IMR-90 (cell line): Measurements from ENCODE around the gene DNAJC7. TPM values are rescaled to one million over a fixed set of nuclear protein-coding genes. Genes with fewer than 3 reads are reported as not detected.

Experiments
- ATAC-seq: fragments of 200-7000 bp; cut with Tn5 transposase; 2 replicates; pipeline ENCODE4 v1.9.1; 2020; ENCODE audit warnings: low read depth, mild to moderate bottlenecking, moderate library complexity
- BruUV-seq: library from RNA; stranded (reverse); fragments of 400-500 nt; replicated peaks from 2 replicates; lab custom pipeline; 2021; lab: Mats Ljungman, UMichigan
- CTCF ChIA-PET: fragments of 300-600 bp; formaldehyde crosslinking; extraction: SDS; loops from one replicate; lab custom pipeline; 2021; ENCODE audit warnings: antibody characterized with exemption; lab: Yijun Ruan, JAX
- POLR2A ChIA-PET: fragments of 300-600 bp; sonication (Branson Sonifier 250); formaldehyde crosslinking; loops from one replicate; lab custom pipeline; 2022; ENCODE audit warnings: antibody characterized with exemption; ENCODE audit not compliant: unreplicated experiment; lab: Charles Lee
- DNase-seq: peaks from one replicate; pipeline ENCODE4 v3.0.0; 2013
- H2AFZ ChIP-seq: replicated peaks from 2 replicates; pipeline ENCODE3; 2013; ENCODE audit warnings: low read length, mild to moderate bottlenecking; ENCODE audit not compliant: poor library complexity
- H2AK5ac ChIP-seq: 2 replicates; pipeline ENCODE4 v1.6.1; 2013; ENCODE audit warnings: low read depth, low read length, inconsistent platforms
- H2AK9ac ChIP-seq: replicated peaks from 2 replicates; pipeline ENCODE3; 2013; ENCODE audit warnings: mild to moderate bottlenecking, low read depth, low read length, moderate library complexity; ENCODE audit not compliant: poor library complexity
- H2BK120ac ChIP-seq: 2 replicates; pipeline ENCODE4 v1.6.1; 2013; ENCODE audit warnings: low read depth, low read length, inconsistent platforms
- H2BK15ac ChIP-seq: 3 replicates; pipeline ENCODE4 v1.6.1; 2013; ENCODE audit warnings: low read depth, low read length, inconsistent platforms
- H2BK20ac ChIP-seq: 2 replicates; pipeline ENCODE4 v1.6.1; 2013; ENCODE audit warnings: low read depth, mild to moderate bottlenecking, inconsistent platforms, low read length, moderate library complexity
- H2BK5ac ChIP-seq: 2 replicates; pipeline ENCODE4 v1.6.1; 2013; ENCODE audit warnings: mild to moderate bottlenecking, low read depth, low read length, inconsistent platforms; ENCODE audit not compliant: poor library complexity, severe bottlenecking
- H3K14ac ChIP-seq: replicated peaks from 2 replicates; pipeline ENCODE4 v1.6.1; 2013; ENCODE audit warnings: low read depth, low read length, inconsistent platforms
- H3K18ac ChIP-seq: 2 replicates; pipeline ENCODE4 v1.6.1; 2013; ENCODE audit warnings: low read depth, low read length, control low read depth
- H3K23ac ChIP-seq: 2 replicates; pipeline ENCODE4 v1.6.1; 2013; ENCODE audit warnings: low read depth, low read length, inconsistent platforms
- H3K27ac ChIP-seq: 2 replicates; pipeline ENCODE4 v1.5.1; 2013; ENCODE audit warnings: mild to moderate bottlenecking, control low read depth, low read length; ENCODE audit not compliant: insufficient read depth
- H3K27me3 ChIP-seq: 2 replicates; pipeline ENCODE4 v1.6.1; 2013; ENCODE audit warnings: low read length; ENCODE audit not compliant: control insufficient read depth, insufficient read depth
- H3K36me3 ChIP-seq: 2 replicates; pipeline ENCODE4 v1.6.1; 2013; ENCODE audit warnings: low read length, mixed read lengths; ENCODE audit not compliant: control insufficient read depth, insufficient read depth
- H3K4ac ChIP-seq: 2 replicates; pipeline ENCODE4 v1.6.1; 2013; ENCODE audit warnings: low read depth, low read length, inconsistent platforms
- H3K4me1 ChIP-seq: 2 replicates; pipeline ENCODE4 v1.6.1; 2013; ENCODE audit warnings: low read length, mixed read lengths; ENCODE audit not compliant: control insufficient read depth, insufficient read depth
- H3K4me2 ChIP-seq: 2 replicates; pipeline ENCODE4 v1.6.1; 2013; ENCODE audit warnings: low read depth, mild to moderate bottlenecking, control low read depth, low read length, moderate library complexity
- H3K4me3 ChIP-seq: 2 replicates; pipeline ENCODE4 v1.5.1; 2013; ENCODE audit warnings: low read depth, mild to moderate bottlenecking, control low read depth, low read length, moderate library complexity; ENCODE audit not compliant: insufficient read depth
- H3K56ac ChIP-seq: 2 replicates; pipeline ENCODE4 v1.6.1; 2013; ENCODE audit warnings: low read length, inconsistent platforms; ENCODE audit not compliant: insufficient read depth; ENCODE audit errors: extremely low read depth
- H3K79me1 ChIP-seq, 2 experiments: 2 replicates each; pipeline ENCODE4 v1.6.1; 2013; ENCODE audit warnings: low read length in 2 of 2, inconsistent platforms in 1 of 2, low read depth in 1 of 2
- H3K9ac ChIP-seq: 2 replicates; pipeline ENCODE4 v1.6.1; 2013; ENCODE audit warnings: low read depth, low read length, control low read depth
- H3K9me1 ChIP-seq: 2 replicates; pipeline ENCODE4 v1.6.1; 2013; ENCODE audit warnings: low read length, inconsistent platforms; ENCODE audit not compliant: insufficient read depth
- H3K9me3 ChIP-seq: 2 replicates; pipeline ENCODE4 v1.6.1; 2013; ENCODE audit warnings: low read length; ENCODE audit not compliant: control insufficient read depth, insufficient read depth
- H4K20me1 ChIP-seq: 2 replicates; pipeline ENCODE4 v1.6.1; 2013; ENCODE audit warnings: low read length, inconsistent platforms; ENCODE audit not compliant: insufficient read depth
- H4K5ac ChIP-seq: 2 replicates; pipeline ENCODE4 v1.6.1; 2013; ENCODE audit warnings: mild to moderate bottlenecking, low read depth, low read length, control low read depth
- H4K8ac ChIP-seq, 2 experiments: 2 replicates each; pipeline ENCODE4 v1.6.1; 2013; ENCODE audit warnings: low read depth in 2 of 2, low read length in 2 of 2, control low read depth in 1 of 2, inconsistent platforms in 1 of 2
- H4K91ac ChIP-seq: 2 replicates; pipeline ENCODE4 v1.6.1; 2013; ENCODE audit warnings: low read depth, low read length, inconsistent platforms; ENCODE audit not compliant: insufficient read depth
- BHLHE40 ChIP-seq: fragments of 150-350 bp; IDR thresholded peaks from 2 replicates; pipeline ENCODE4 v1.6.1; 2016; ENCODE audit warnings: mild to moderate bottlenecking, low read depth, low read length
- CEBPB ChIP-seq: IDR thresholded peaks from 2 replicates; pipeline ENCODE4 v1.6.1; 2012; ENCODE audit warnings: low read depth, low read length, improper control_type of control experiment
- CHD1 ChIP-seq: IDR thresholded peaks from 2 replicates; pipeline ENCODE4 v1.6.1; 2012; ENCODE audit warnings: low read depth, low read length, improper control_type of control experiment
- CTCF ChIP-seq: conservative IDR thresholded peaks from 2 replicates; pipeline ENCODE4 v1.5.1; 2012; ENCODE audit warnings: mild to moderate bottlenecking, low read depth, low read length, improper control_type of control experiment
- ELK1 ChIP-seq: fragments of 150-350 bp; IDR thresholded peaks from 2 replicates; pipeline ENCODE4 v1.6.1; 2016; ENCODE audit warnings: low read depth, mild to moderate bottlenecking, low read length, moderate library complexity, borderline replicate concordance
- FOS ChIP-seq: fragments of 150-350 bp; IDR thresholded peaks from 2 replicates; pipeline ENCODE4 v1.6.1; 2016; ENCODE audit warnings: low read depth, low read length
- MAFK ChIP-seq: IDR thresholded peaks from 2 replicates; pipeline ENCODE4 v1.6.1; 2012; ENCODE audit warnings: low read depth, low read length, improper control_type of control experiment
- MAZ ChIP-seq: IDR thresholded peaks from 2 replicates; pipeline ENCODE4 v1.6.1; 2012; ENCODE audit warnings: low read depth, mild to moderate bottlenecking, low read length, improper control_type of control experiment, moderate library complexity, borderline replicate concordance
- MXI1 ChIP-seq: IDR thresholded peaks from 2 replicates; pipeline ENCODE4 v1.6.1; 2012; ENCODE audit warnings: low read depth, mild to moderate bottlenecking, low read length, moderate library complexity, borderline replicate concordance
- NFE2L2 ChIP-seq: fragments of 150-350 bp; IDR thresholded peaks from 2 replicates; pipeline ENCODE4 v1.6.1; 2016; ENCODE audit warnings: low read depth, mild to moderate bottlenecking, low read length
- POLR2A ChIP-seq: IDR thresholded peaks from 2 replicates; pipeline ENCODE4 v1.6.1; 2012; ENCODE audit warnings: mild to moderate bottlenecking, low read depth, low read length
- RAD21 ChIP-seq: IDR thresholded peaks from 2 replicates; pipeline ENCODE4 v1.6.1; 2012; ENCODE audit warnings: low read length, improper control_type of control experiment
- RCOR1 ChIP-seq: IDR thresholded peaks from 2 replicates; pipeline ENCODE4 v1.6.1; 2012; ENCODE audit warnings: mild to moderate bottlenecking, low read length, improper control_type of control experiment; ENCODE audit not compliant: insufficient replicate concordance
- RFX5 ChIP-seq: IDR thresholded peaks from 2 replicates; pipeline ENCODE4 v1.8.0; 2012; ENCODE audit warnings: low read depth, mild to moderate bottlenecking, low read length, moderate library complexity
- SMC3 ChIP-seq: fragments of 150-350 bp; IDR thresholded peaks from 2 replicates; pipeline ENCODE4 v1.6.1; 2016; ENCODE audit warnings: low read depth, mild to moderate bottlenecking, antibody characterized with exemption, low read length, moderate library complexity
- WGBS, 2 experiments: methylation state at CpG; one replicate each; pipeline versions ENCODE4 v1.1.5 to v1.1.7; 2013; ENCODE audit warnings: missing lambda C conversion rate in 2 of 2; ENCODE audit not compliant: insufficient read length in 1 of 2; ENCODE audit errors: extremely low coverage in 2 of 2; 5-methylcytosine and 5-hydroxymethylcytosine counted together
- dilution Hi-C: fragments of 300-500 bp; cut with HindIII; formaldehyde crosslinking; loops from one replicate; pipeline ENCODE4 v1.14.3; 2018; ENCODE audit warnings: low sequenced_read_pairs; ENCODE audit not compliant: unreplicated experiment
- in situ Hi-C: fragments of 300-500 bp; cut with MboI; formaldehyde crosslinking; loops from 3 replicates; pipeline ENCODE4 v1.14.3; 2019; ENCODE audit warnings: low sequenced_read_pairs, inconsistent platforms, mixed read lengths
- intact Hi-C: fragments of 100-400 bp; cut with micrococcal nuclease; formaldehyde crosslinking; loops from 2 replicates; pipeline ENCODE4 v1.10.0; 2022
- polyA plus RNA-seq, 3 experiments: library from polyadenylated mRNA; depleted of rRNA; stranded (reverse); fragments of >200 nt; gene quantifications; 2 replicates each; pipeline ENCODE4 v1.2.3, GENCODE V29; 2012; ENCODE audit warnings: low replicate concordance in 1 of 3
- total RNA-seq: library from RNA; depleted of rRNA; stranded (reverse); fragments of >200 nt; gene quantifications from 2 replicates; pipeline ENCODE4 v1.2.3, GENCODE V29; 2012
- TF ChIP-seq, protein P1 (sequence below): fragments of 150-350 bp; IDR thresholded peaks from 2 replicates; pipeline ENCODE4 v1.6.1; 2017; ENCODE audit warnings: mild to moderate bottlenecking, antibody characterized with exemption, low read length, low read depth

Gene DNAJC7
- total and polyA plus RNA-seq, 2 of the 4 experiments (the other 2 are of a cell fraction): 49.3 to 71.7 TPM

DNA sequence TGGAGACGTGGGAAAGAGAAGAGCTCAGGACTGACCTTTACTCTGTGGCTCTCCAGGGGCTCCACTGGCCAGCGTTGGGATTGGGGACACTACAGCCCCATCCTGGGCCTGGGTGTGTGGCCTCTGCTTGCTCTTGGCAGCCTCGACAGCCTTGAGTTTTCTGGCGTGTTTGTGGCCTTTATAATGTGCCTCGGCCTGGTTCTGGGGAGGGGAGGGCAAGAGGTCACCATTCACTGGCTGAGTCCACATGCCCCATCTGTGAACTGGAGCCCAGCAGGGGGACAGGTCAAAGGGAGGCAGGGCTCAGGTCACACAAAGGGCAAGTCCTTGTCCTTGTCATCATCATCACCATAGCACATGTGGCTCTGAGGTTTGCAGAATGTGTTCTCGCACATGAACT is 14.3 kb upstream of the DNAJC7 start:
- Histone ChIP-seq H3K27me3 (peaks cover 29% of the 10 kb centered on the region), H3K9me3 (no peaks in the 10 kb centered on the region), H2AFZ (no peak overlapping the region), H4K20me1 (no peaks in the 10 kb centered on the region), H3K4me2 (no peak overlapping the region), H3K14ac (no peak overlapping the region), H4K8ac (no peak overlapping the region), H2AK5ac (no peak overlapping the region), H4K5ac (no peak overlapping the region), H3K9me1 (no peaks in the 10 kb centered on the region), H3K23ac (no peak overlapping the region), H4K91ac (no peak overlapping the region), H3K4ac (no peak overlapping the region), H3K79me1 (peaks cover 0 to 2% of the 10 kb centered on the region in 2 experiments; a peak in 1 of 4 replicates), H2BK5ac (no peak overlapping the region), H3K36me3 (no peaks in the 10 kb centered on the region), H3K4me1 (no peaks in the 10 kb centered on the region), H3K56ac (no peak overlapping the region), H2BK20ac (no peak overlapping the region), H2BK15ac (no peak overlapping the region), H3K9ac (no peak overlapping the region), H2AK9ac (no peak overlapping the region), H3K18ac (no peak overlapping the region), H3K4me3 (no peak overlapping the region), H2BK120ac (no peak overlapping the region), H3K27ac (no peak overlapping the region)
- in situ Hi-C loops (no loop called here), intact Hi-C loops (no loop called here), dilution Hi-C loops (no loop called here)
- TF ChIP-seq SMC3 (no peak), FOS (no peak), POLR2A (no peak), RFX5 (no peak), MAZ (no peak), ELK1 (no peak), CTCF (no peak), RCOR1 (no peak), CEBPB (no peak), BHLHE40 (no peak), RAD21 (no peak), CHD1 (no peak), MXI1 (no peak), MAFK (no peak), NFE2L2 (no peak)
- TF ChIP-seq, protein P1, sequence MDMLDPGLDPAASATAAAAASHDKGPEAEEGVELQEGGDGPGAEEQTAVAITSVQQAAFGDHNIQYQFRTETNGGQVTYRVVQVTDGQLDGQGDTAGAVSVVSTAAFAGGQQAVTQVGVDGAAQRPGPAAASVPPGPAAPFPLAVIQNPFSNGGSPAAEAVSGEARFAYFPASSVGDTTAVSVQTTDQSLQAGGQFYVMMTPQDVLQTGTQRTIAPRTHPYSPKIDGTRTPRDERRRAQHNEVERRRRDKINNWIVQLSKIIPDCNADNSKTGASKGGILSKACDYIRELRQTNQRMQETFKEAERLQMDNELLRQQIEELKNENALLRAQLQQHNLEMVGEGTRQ: no peak
- POLR2A ChIA-PET: no interaction called here
- 10% methylated on average over 2 of the region's 6 CpGs; no CpG with 5 or more reads in 1 of the 2 experiments for WGBS, 2 experiments
- BruUV-seq: no TSS peak
- ATAC-seq (no peak), DNase-seq (no peak)
- CTCF ChIA-PET: no interaction called here
